Sigmoid colon (tissue), 3 donors: ENCODE results near the gene COA5.

Experiments
- POLR2A ChIP-seq, 2 donors: fragments of 450-650 bp; IDR thresholded peaks; one replicate each; pipeline ENCODE4 v1.6.1; 2016; ENCODE audit warnings: antibody characterized with exemption in 2 of 2, mild to moderate bottlenecking in 2 of 2, moderate library complexity in 2 of 2
- TF ChIP-seq, protein P1 (sequence below), 4 experiments: fragments of 450-650 bp in 3 of 4; fragments of 200-600 bp in 1 of 4; IDR thresholded peaks; one replicate each; pipeline ENCODE4 v1.5.1; 2016 to 2019; ENCODE audit warnings: antibody characterized with exemption in 4 of 4, mild to moderate bottlenecking in 3 of 4, moderate library complexity in 2 of 4

GRCh38 chr2:98649992-98650375 is 41.7 kb upstream of the COA5 start:
- TF ChIP-seq, protein P1, sequence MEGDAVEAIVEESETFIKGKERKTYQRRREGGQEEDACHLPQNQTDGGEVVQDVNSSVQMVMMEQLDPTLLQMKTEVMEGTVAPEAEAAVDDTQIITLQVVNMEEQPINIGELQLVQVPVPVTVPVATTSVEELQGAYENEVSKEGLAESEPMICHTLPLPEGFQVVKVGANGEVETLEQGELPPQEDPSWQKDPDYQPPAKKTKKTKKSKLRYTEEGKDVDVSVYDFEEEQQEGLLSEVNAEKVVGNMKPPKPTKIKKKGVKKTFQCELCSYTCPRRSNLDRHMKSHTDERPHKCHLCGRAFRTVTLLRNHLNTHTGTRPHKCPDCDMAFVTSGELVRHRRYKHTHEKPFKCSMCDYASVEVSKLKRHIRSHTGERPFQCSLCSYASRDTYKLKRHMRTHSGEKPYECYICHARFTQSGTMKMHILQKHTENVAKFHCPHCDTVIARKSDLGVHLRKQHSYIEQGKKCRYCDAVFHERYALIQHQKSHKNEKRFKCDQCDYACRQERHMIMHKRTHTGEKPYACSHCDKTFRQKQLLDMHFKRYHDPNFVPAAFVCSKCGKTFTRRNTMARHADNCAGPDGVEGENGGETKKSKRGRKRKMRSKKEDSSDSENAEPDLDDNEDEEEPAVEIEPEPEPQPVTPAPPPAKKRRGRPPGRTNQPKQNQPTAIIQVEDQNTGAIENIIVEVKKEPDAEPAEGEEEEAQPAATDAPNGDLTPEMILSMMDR (IDR thresholded peaks at IDR 0.05): no peak
- TF ChIP-seq POLR2A (IDR thresholded peaks at IDR 0.05): no peak
